ENCODE measurements around the gene CCDC63.

The CCDC63 gene

DNA sequence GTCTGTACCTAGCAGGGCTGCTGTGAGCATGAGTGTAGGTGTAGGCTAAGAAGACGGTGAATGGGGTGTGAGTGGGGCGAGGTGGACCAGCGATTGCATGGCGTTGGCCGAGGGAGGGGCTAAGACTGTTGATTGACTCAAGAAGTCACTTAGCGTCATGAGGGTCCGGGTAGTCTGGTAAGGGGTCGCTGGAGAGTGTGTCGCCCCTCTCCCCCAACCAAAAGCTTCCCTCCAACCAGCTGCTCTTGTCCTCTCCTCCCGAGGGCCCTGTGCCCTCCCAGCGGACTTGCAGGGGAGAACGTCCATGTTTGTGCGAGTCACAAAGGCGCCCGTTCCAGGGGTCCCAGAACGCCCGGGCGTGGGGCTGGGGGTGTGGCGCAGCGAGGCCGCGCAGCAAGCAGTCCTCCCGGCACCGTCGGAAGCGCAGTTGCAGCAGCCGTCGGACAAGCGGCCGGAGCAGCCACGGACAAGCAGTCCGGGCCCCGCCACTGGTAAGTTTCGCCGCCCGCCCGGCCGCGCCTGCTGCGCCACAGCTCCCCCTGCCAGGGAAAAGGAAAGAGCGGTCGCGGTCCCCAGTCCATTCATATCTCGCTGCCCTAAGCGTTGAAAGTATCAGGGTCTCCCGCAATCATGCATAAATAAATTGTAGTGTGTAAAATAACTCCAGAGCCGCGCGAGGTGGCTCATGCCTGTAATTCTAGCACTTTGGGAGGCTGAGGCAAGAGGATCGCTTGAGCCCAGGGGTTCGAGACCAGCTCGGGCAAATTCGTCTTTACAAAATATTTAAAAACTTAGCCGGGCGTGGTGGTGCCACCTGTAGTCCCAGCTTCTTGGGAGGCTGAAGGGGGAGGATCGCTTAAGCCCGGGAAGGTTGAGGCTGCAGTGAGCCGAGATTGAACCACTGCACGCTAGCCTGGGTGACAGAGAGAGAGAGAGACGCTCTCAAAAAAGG is at the start of gene CCDC63:
Gene CCDC63, plus strand, starts transcription at position 373 of the 952 bp plus-strand sequence. CDS start 5,968 bp downstream, outside the sequence.
- Mint-ChIP-seq H3K4me3 (peak within 1 kb of the TSS; percentile 78), H3K36me3 (no peaks in the 10 kb centered on the region), H3K27me3 (peaks cover 24% of the 10 kb centered on the region), H3K4me1 (ENCODE audit: low read depth) (peaks cover 3% of the 10 kb centered on the region), H3K9me3 (ENCODE audit: low read depth) (no peaks in the 10 kb centered on the region), H3K27ac (no peak within 1 kb of the TSS)

DNA sequence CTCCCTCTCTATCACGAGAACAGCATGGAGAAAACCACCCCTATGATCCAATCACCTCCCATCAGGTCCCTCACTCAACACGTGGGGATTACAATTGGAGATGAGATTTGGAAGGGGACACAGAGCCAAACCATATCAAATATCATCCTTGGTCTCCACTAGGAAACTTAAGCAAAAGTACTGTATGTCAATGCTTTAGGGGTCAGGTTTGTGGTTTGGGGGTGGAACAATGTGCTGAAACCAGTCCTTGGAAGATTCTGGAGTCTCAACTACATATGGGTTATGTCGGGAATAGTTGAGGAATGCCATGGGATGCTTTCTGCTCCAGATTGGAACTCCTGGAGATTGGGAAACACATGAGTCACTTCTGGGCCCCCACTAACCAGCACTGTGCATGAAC is 48.3 kb upstream of the CCDC63 start:
- Mint-ChIP-seq H3K27ac (no peak overlapping the region), H3K9me3 (ENCODE audit: low read depth) (peaks cover under 1% of the 10 kb centered on the region), H3K4me1 (ENCODE audit: low read depth) (peaks cover 5% of the 10 kb centered on the region), H3K27me3 (no peaks in the 10 kb centered on the region), H3K4me3 (no peak overlapping the region), H3K36me3 (peaks cover 3% of the 10 kb centered on the region)

DNA sequence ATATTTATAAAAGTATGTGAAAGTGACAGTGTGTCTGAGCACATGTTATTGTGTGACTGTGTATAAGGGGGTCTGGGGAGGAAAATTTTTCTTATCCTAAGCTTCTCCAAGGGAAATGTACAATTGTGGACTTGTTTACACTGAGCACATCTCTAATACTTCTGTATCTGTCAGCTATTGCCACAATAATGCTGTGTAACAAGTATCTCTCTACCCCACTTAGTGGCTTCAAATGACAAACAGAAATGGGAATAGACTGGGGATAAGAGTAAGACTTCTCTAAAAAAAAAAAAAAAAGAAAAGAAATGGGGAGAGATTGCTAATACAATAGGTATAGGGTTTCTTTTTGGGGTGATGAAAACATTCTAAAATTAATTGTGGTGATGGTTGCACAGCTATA is 44.3 kb upstream of the CCDC63 start:
- peaks cover 6% of the 10 kb centered on the region for H3K36me3 Mint-ChIP-seq
- H3K4me1 Mint-ChIP-seq (ENCODE audit: low read depth) = peaks cover 8% of the 10 kb centered on the region
- peaks cover 7% of the 10 kb centered on the region for H3K9me3 Mint-ChIP-seq (ENCODE audit: low read depth)
- no peaks in the 10 kb centered on the region for H3K27me3 Mint-ChIP-seq
- no peak overlapping the region for H3K27ac Mint-ChIP-seq
- no peak overlapping the region for H3K4me3 Mint-ChIP-seq

DNA sequence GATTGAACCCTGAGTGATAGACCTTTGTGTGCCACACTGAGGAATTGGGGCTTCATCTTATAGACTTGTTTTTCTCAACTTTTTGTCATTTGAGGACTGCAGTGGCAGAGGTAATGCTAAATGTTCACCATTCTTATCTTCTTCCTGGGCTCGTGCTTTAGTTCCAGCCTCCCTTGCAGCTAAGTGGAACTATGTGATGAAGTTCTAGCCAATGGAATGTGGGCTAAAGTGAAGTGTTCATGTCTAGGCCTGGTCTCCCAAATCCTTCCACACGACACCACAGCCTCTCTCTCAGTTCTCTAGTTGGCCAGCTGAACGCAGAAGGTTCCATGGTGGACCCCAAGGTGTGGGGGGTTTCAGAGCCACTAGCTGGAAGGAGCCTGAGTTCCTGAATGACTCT is 42.4 kb upstream of the CCDC63 start:
- H3K4me1 Mint-ChIP-seq (ENCODE audit: low read depth) = peaks cover 6% of the 10 kb centered on the region
- H3K36me3 Mint-ChIP-seq = peaks cover 6% of the 10 kb centered on the region
- no peak overlapping the region for H3K27ac Mint-ChIP-seq
- peaks cover 7% of the 10 kb centered on the region for H3K9me3 Mint-ChIP-seq (ENCODE audit: low read depth)
- no peak overlapping the region for H3K4me3 Mint-ChIP-seq
- no peaks in the 10 kb centered on the region for H3K27me3 Mint-ChIP-seq

DNA sequence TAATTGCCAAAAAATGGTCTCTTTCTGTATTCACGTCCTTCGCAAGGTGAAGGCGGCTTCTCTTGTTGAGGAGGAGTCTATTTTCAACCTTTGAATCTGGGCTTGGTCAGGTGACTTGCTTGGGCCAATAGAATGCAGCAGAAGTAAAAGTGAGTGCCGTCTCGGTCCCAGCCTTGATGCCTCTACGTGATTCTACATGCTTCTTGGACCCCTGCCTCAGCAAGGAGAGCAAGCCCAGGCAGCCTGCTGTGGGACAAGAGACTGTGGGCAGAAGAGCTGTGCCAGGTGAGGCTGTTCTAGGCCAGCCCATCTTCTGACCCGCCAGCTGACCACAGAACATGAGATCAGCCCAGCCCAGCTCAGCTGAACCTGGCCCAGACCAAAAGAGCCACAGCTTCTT is 39.1 kb upstream of the CCDC63 start:
- Mint-ChIP-seq H3K27me3 (no peaks in the 10 kb centered on the region), H3K27ac (no peak overlapping the region), H3K4me3 (no peak overlapping the region)

DNA sequence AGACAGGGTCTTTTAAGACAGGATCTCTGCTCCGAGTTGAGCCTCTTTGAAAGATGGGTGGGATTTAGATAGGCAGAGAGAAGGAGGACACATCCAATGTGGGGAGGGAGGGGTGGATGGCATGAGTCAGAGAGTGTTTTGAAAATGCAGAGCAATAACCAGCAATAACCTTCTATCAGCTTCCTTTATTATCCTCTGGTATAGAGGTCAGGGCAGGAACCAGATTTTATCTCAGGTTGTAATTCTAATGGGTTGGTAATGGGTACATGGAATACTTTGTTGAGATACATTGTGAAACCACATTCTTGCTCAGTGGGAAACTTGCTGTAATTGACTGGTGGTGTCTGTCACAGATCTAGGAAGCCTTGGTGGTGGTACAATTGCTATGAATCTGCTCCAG is 37.6 kb upstream of the CCDC63 start:
- Mint-ChIP-seq H3K36me3 (peaks cover 3% of the 10 kb centered on the region), H3K4me3 (no peak overlapping the region), H3K27ac (no peak overlapping the region), H3K4me1 (ENCODE audit: low read depth) (peaks cover 4% of the 10 kb centered on the region), H3K27me3 (no peaks in the 10 kb centered on the region), H3K9me3 (ENCODE audit: low read depth) (peaks cover 3% of the 10 kb centered on the region)

More for the DNA sequence above, 39.1 kb upstream of the CCDC63 start:
- H3K9me3 Mint-ChIP-seq (ENCODE audit: low read depth) = peaks cover 7% of the 10 kb centered on the region
- H3K36me3 Mint-ChIP-seq = peaks cover 3% of the 10 kb centered on the region
- H3K4me1 Mint-ChIP-seq (ENCODE audit: low read depth) = peaks cover 9% of the 10 kb centered on the region

DNA sequence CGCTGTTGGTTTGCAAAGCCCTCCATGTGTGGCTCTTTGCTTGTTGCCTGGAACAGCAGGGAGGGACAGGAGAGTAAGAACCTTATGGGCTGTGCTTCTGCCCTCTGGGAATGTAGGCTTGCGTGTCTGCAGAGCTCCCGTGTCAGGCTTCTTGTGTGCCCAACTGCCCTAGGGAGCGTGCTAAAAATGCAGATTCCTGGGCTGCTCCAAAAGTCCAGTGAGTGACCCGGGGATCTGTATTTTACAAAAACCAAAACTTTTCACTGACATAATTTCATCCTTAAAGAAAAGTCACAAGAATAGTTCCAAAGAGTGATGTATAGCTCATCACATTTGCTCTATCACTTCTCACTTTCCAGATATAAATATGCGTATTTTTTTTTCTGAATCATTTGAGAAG is 34.8 kb upstream of the CCDC63 start:
- no peaks in the 10 kb centered on the region for H3K36me3 Mint-ChIP-seq
- peaks cover 4% of the 10 kb centered on the region for H3K4me1 Mint-ChIP-seq (ENCODE audit: low read depth)
- H3K27me3 Mint-ChIP-seq = no peaks in the 10 kb centered on the region
- no peaks in the 10 kb centered on the region for H3K9me3 Mint-ChIP-seq (ENCODE audit: low read depth)
- H3K4me3 Mint-ChIP-seq = no peak overlapping the region
- no peak overlapping the region for H3K27ac Mint-ChIP-seq

DNA sequence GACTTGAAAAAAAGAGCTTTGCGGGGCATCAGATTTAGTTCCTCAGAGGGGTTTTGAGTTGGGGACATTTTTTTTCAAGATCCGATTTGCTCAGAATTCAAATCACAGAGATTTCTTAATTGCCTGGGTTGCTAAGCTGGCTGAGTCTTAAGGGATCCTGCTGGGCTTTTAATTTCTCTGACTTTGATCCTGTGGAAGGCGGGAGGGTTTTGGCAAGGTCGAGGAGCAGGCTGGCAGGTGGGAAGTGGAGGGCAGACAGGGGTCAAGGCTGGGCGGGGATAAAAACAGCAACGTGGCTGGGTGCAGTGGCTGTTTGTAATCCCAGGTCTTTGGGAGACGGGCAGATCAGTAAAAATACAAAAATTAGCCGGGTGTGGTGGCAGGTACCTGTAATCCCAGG is 33.5 kb upstream of the CCDC63 start:
- Mint-ChIP-seq H3K4me1 (ENCODE audit: low read depth) (peaks cover 4% of the 10 kb centered on the region), H3K4me3 (no peak overlapping the region), H3K27ac (no peak overlapping the region), H3K36me3 (no peaks in the 10 kb centered on the region), H3K9me3 (ENCODE audit: low read depth) (no peaks in the 10 kb centered on the region), H3K27me3 (no peaks in the 10 kb centered on the region)

DNA sequence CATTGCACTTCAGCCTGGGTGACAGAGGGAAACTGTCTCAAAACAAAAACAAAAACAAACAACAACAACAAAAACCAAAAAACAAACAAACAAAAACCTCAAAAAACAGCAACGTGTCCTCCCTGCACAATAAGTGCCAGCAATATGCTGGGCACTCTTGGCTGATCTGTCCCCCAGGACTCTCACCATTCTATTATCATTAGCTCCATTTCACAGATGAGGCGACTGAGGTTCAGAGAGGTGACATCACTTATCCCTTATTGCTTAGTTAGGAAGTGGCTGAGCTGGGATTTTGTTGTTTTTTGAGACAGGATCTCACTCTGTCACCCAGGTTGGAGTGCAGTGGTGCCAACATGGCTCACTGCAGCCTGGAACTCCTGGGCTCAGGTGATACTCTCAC is 33.0 kb upstream of the CCDC63 start:
- Mint-ChIP-seq H3K4me1 (ENCODE audit: low read depth) (peaks cover 4% of the 10 kb centered on the region), H3K9me3 (ENCODE audit: low read depth) (no peaks in the 10 kb centered on the region), H3K4me3 (no peak overlapping the region), H3K27ac (no peak overlapping the region), H3K27me3 (no peaks in the 10 kb centered on the region), H3K36me3 (no peaks in the 10 kb centered on the region)

DNA sequence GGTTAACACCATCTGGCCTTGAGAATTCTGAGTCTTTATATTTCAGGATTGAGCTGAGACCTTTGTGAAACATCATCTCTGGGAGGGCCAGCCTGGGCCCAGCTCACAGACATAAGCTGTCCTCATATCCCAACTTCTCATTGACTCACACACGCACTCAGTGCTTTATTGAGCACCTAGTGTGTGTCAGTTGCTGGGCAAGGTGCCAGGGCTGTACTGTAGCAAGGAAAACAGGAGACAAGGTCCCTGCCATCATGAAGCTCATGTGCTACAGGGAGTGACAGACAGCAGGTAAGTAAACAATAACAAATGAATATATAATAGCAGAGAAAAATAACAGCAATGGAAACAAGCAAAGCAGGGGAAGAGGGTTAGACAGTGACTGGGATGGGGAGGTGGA is 30.5 kb upstream of the CCDC63 start:
- Mint-ChIP-seq H3K4me3 (no peak overlapping the region), H3K36me3 (no peaks in the 10 kb centered on the region), H3K9me3 (ENCODE audit: low read depth) (no peaks in the 10 kb centered on the region), H3K27me3 (no peaks in the 10 kb centered on the region), H3K4me1 (ENCODE audit: low read depth) (peaks cover 4% of the 10 kb centered on the region), H3K27ac (no peak overlapping the region)

DNA sequence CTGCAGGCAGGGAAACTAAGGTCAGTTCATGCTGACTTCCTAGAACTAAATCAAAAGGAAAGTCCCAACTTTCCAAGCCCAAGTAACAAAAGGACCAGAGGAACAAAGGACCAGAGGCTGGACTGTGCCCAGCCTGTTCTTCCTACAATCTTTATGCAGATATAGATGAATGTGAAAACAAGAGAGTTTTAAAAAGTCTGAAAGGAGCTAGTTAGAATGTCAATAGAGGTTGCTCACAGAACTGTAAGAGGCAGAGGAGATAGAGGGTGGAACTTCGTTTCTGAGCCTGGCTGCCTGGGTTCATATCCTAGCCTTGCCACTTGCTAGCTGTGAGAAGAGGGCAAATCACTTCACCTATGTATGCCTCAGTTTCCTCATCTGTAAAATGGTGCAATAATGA is 30.0 kb upstream of the CCDC63 start:
- no peak overlapping the region for H3K27ac Mint-ChIP-seq
- no peak overlapping the region for H3K4me3 Mint-ChIP-seq
- no peaks in the 10 kb centered on the region for H3K27me3 Mint-ChIP-seq
- H3K36me3 Mint-ChIP-seq = no peaks in the 10 kb centered on the region
- H3K4me1 Mint-ChIP-seq (ENCODE audit: low read depth) = peaks cover under 1% of the 10 kb centered on the region
- H3K9me3 Mint-ChIP-seq (ENCODE audit: low read depth) = no peaks in the 10 kb centered on the region

DNA sequence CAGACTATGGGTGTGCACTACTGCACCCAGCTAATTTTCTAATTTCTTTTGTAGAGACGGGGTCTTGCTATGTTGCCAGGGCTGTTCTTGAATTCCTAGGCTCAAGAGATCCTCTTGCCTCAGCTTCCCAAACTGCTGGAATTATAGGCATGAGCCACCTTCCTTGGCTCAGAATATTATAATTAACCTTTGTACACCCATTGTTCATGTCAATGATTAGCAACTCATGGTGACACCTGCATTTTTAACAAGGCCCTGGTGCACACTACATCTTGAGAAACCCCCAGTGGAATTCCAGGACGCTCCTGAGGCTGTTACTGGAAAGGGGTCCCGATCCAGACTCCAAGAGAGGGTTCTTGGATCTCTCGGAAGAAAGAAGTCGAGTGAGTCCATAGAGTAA is 28.3 kb upstream of the CCDC63 start:
- no peaks in the 10 kb centered on the region for H3K36me3 Mint-ChIP-seq

DNA sequence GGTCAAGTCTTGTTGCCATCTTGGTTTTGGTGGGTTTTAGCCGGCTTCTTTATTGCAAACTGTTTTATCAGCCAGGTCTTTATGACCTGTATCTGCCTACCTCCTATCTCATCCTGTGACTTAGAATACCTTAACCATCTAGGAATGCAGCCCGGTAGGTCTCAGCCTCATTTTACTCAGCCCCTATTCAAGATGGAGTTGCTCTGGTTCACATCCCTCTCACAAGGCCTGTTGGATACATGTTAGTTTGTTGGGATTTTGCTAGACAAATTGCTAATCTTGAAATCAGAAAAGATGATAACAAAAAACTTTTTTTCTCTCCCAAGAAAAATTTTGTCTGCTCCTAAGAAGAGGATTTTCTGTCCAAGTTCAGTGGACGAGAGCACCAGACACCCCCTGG is 27.6 kb upstream of the CCDC63 start:
- Mint-ChIP-seq H3K4me1 (ENCODE audit: low read depth) (no peaks in the 10 kb centered on the region), H3K36me3 (no peaks in the 10 kb centered on the region), H3K27me3 (no peaks in the 10 kb centered on the region), H3K4me3 (no peak overlapping the region), H3K27ac (no peak overlapping the region), H3K9me3 (ENCODE audit: low read depth) (no peaks in the 10 kb centered on the region)

More for the DNA sequence above, 28.3 kb upstream of the CCDC63 start:
- no peak overlapping the region for H3K27ac Mint-ChIP-seq
- no peak overlapping the region for H3K4me3 Mint-ChIP-seq
- no peaks in the 10 kb centered on the region for H3K9me3 Mint-ChIP-seq (ENCODE audit: low read depth)
- no peaks in the 10 kb centered on the region for H3K4me1 Mint-ChIP-seq (ENCODE audit: low read depth)
- no peaks in the 10 kb centered on the region for H3K27me3 Mint-ChIP-seq

DNA sequence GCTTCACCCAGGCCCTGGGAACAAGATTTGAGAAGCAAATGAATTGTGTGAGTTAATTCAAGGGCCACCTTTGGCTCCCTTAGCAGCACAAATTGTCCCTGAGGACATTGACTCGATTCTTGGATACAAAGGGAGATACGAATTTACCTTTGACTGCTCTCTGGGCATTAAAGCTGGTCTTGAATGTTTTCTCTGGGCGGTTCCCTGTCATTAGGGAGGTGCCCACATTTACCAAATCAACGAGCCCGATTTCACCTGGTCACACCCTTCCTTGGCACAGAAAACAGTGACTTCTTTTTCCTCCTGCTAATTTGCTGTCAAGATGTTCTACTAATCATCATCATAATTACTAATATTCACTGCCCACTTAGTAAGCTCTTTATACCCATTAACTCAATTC is 27.1 kb upstream of the CCDC63 start:
- Mint-ChIP-seq H3K27me3 (no peaks in the 10 kb centered on the region), H3K4me3 (no peak overlapping the region), H3K4me1 (ENCODE audit: low read depth) (no peaks in the 10 kb centered on the region), H3K9me3 (ENCODE audit: low read depth) (no peaks in the 10 kb centered on the region), H3K36me3 (no peaks in the 10 kb centered on the region), H3K27ac (no peak overlapping the region)

DNA sequence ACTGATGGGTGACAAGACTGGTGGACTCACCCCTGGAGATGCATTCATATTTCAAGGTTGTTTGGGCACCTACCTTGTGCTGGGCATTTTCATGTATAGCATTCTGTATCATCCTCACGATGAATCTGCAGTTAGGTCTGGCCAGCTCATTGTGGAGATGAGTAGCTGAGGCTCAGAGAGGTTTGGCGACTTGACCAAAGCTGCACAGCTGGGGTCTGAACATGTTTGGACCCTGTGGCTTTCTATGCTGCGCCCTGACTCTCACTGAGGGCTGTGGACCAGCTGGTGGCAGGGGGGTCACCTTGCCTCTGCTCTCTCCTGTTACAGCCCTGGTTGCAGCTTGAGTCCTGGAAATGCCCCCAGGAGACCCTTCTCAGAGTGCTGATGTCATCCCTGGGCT is 24.9 kb upstream of the CCDC63 start:
- Mint-ChIP-seq H3K4me1 (ENCODE audit: low read depth) (peaks cover 4% of the 10 kb centered on the region), H3K27ac (no peak overlapping the region), H3K36me3 (no peaks in the 10 kb centered on the region), H3K9me3 (ENCODE audit: low read depth) (no peaks in the 10 kb centered on the region), H3K4me3 (no peak overlapping the region), H3K27me3 (no peaks in the 10 kb centered on the region)

Data from activated naive CD8-positive, alpha-beta T cell (primary cell).